Coronary artery (tissue), 2 donors: ENCODE data around the gene CTAGE9.

ENCODE experiments used
- DNase-seq: peaks from one replicate; pipeline ENCODE4 v3.0.0-alpha.2; 2017; ENCODE audit warnings: low spot score
- H3K27ac ChIP-seq, 2 donors: fragments of 200-600 bp; sonication (generic); one replicate each; pipeline ENCODE4 v1.5.1; 2016 to 2019
- H3K4me3 ChIP-seq: fragments of 200-600 bp; sonication (generic); 2 replicates; pipeline ENCODE4 v1.5.1; 2016; ENCODE audit warnings: mild to moderate bottlenecking, moderate library complexity
- CTCF ChIP-seq: fragments of 200-600 bp; sonication (generic); IDR thresholded peaks from one replicate; pipeline ENCODE4 v1.5.1; 2019; ENCODE audit warnings: antibody characterized with exemption

The CTAGE9 gene

GRCh38 chr6:131685266-131685780 lies 25.5 kb downstream of the CTAGE9 start:
- H3K27ac ChIP-seq: no peak overlapping the region
- DNase-seq: no peak
- no peak overlapping the region for H3K4me3 ChIP-seq
- TF ChIP-seq CTCF: no peak

DNA sequence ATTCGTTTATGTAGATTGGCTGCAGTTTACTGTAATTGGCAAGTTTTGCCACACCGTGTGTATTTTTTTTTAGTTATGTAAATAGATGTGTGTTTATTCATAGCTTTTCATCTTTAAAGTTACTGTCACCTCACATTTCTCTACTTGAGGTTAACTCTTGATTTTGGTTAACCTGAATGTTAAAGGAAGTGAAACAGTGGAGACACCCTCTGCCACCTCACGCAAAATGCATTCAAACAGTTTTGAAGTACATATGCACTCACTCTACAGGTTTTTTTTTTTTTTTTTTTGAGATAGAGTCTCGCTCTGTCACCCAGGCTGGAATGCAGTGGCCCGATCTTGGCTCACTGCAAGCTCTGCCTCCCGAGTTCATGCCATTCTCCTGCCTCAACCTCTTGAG lies 27.3 kb downstream of the CTAGE9 start:
- no peak overlapping the region for H3K27ac ChIP-seq
- TF ChIP-seq CTCF: no peak
- no peak overlapping the region for H3K4me3 ChIP-seq
- DNase-seq: no peak

DNA sequence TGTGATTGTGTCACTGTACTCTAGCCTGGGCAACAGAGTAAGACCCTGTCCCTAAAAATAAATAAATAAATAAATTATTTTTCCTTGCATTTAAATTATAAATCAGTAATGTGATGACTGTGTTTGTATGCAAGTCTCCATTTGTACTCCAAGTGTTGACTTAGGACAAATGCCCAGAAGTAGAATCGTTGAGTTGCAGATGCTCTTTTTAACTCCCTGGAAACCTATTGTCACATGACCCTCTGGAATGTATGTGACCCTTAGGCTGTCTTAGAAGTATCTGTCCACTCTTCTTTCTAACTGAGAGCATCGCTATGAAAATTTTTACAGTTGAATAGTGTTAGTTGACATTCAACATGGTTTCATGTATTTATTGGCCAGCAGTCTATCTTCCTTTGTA lies 28.4 kb downstream of the CTAGE9 start:
- DNase-seq: no peak
- TF ChIP-seq CTCF: no peak
- Histone ChIP-seq H3K4me3 (no peak overlapping the region), H3K27ac (no peak overlapping the region)

- TF ChIP-seq CTCF: no peak
- H3K27ac ChIP-seq: no peak overlapping the region
- no peak for DNase-seq
- H3K4me3 ChIP-seq: no peak overlapping the region
Measured at GRCh38 chr6:131681585-131681984, 29.2 kb downstream of the CTAGE9 start.

- TF ChIP-seq CTCF: no peak
- no peak overlapping the region for H3K27ac ChIP-seq
- no peak overlapping the region for H3K4me3 ChIP-seq
- DNase-seq: no peak
Measured at GRCh38 chr6:131680868-131681267, 29.9 kb downstream of the CTAGE9 start.

DNA sequence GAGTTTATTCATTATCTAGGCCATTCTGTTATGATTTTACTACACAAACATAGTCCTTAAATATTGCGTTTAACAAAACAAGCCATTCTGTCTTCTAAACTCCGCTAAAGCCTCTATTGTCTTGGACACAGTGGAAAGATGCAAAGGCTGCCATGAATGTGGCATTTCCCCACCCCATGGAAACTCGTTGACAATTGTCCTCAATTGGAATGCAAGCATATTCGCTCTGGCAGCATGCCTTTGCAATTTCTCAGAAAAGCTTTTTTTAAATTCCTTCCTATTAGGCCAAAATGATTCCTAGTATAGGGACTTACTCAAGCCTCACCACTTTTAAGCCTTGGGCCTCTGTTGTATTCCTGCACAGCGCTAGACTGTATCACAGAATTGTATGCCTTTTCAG lies 32.4 kb downstream of the CTAGE9 start:
- no peak overlapping the region for H3K4me3 ChIP-seq
- TF ChIP-seq CTCF: no peak
- no peak overlapping the region for H3K27ac ChIP-seq
- DNase-seq: no peak

- H3K27ac ChIP-seq: no peak overlapping the region
- DNase-seq: no peak
- no peak for TF ChIP-seq CTCF
- H3K4me3 ChIP-seq: no peak overlapping the region
Measured at GRCh38 chr6:131673184-131673583, 37.6 kb downstream of the CTAGE9 start.
